IMR-90 (cell line): ENCODE results near the gene PIEZO2. TPM values are rescaled to one million over a fixed set of nuclear protein-coding genes. Genes with fewer than 3 reads are reported as not detected.

Source experiments
- ATAC-seq: fragments of 200-7000 bp; cut with Tn5 transposase; 2 replicates; pipeline ENCODE4 v1.9.1; 2020; ENCODE audit warnings: low read depth, mild to moderate bottlenecking, moderate library complexity
- BruUV-seq: library from RNA; stranded (reverse); fragments of 400-500 nt; replicated peaks from 2 replicates; lab custom pipeline; 2021; lab: Mats Ljungman, UMichigan
- CTCF ChIA-PET: fragments of 300-600 bp; formaldehyde crosslinking; extraction: SDS; loops from one replicate; lab custom pipeline; 2021; ENCODE audit warnings: antibody characterized with exemption; lab: Yijun Ruan, JAX
- POLR2A ChIA-PET: fragments of 300-600 bp; sonication (Branson Sonifier 250); formaldehyde crosslinking; loops from one replicate; lab custom pipeline; 2022; ENCODE audit warnings: antibody characterized with exemption; ENCODE audit not compliant: unreplicated experiment; lab: Charles Lee
- DNase-seq: peaks from one replicate; pipeline ENCODE4 v3.0.0; 2013
- H2AFZ ChIP-seq: replicated peaks from 2 replicates; pipeline ENCODE3; 2013; ENCODE audit warnings: low read length, mild to moderate bottlenecking; ENCODE audit not compliant: poor library complexity
- H2AK5ac ChIP-seq: 2 replicates; pipeline ENCODE4 v1.6.1; 2013; ENCODE audit warnings: low read depth, low read length, inconsistent platforms
- H2AK9ac ChIP-seq: replicated peaks from 2 replicates; pipeline ENCODE3; 2013; ENCODE audit warnings: mild to moderate bottlenecking, low read depth, low read length, moderate library complexity; ENCODE audit not compliant: poor library complexity
- H2BK120ac ChIP-seq: 2 replicates; pipeline ENCODE4 v1.6.1; 2013; ENCODE audit warnings: low read depth, low read length, inconsistent platforms
- H2BK15ac ChIP-seq: 3 replicates; pipeline ENCODE4 v1.6.1; 2013; ENCODE audit warnings: low read depth, low read length, inconsistent platforms
- H2BK20ac ChIP-seq: 2 replicates; pipeline ENCODE4 v1.6.1; 2013; ENCODE audit warnings: low read depth, mild to moderate bottlenecking, inconsistent platforms, low read length, moderate library complexity
- H2BK5ac ChIP-seq: 2 replicates; pipeline ENCODE4 v1.6.1; 2013; ENCODE audit warnings: mild to moderate bottlenecking, low read depth, low read length, inconsistent platforms; ENCODE audit not compliant: poor library complexity, severe bottlenecking
- H3K14ac ChIP-seq: replicated peaks from 2 replicates; pipeline ENCODE4 v1.6.1; 2013; ENCODE audit warnings: low read depth, low read length, inconsistent platforms
- H3K18ac ChIP-seq: 2 replicates; pipeline ENCODE4 v1.6.1; 2013; ENCODE audit warnings: low read depth, low read length, control low read depth
- H3K23ac ChIP-seq: 2 replicates; pipeline ENCODE4 v1.6.1; 2013; ENCODE audit warnings: low read depth, low read length, inconsistent platforms
- H3K27ac ChIP-seq: 2 replicates; pipeline ENCODE4 v1.5.1; 2013; ENCODE audit warnings: mild to moderate bottlenecking, control low read depth, low read length; ENCODE audit not compliant: insufficient read depth
- H3K27me3 ChIP-seq: 2 replicates; pipeline ENCODE4 v1.6.1; 2013; ENCODE audit warnings: low read length; ENCODE audit not compliant: control insufficient read depth, insufficient read depth
- H3K36me3 ChIP-seq: 2 replicates; pipeline ENCODE4 v1.6.1; 2013; ENCODE audit warnings: low read length, mixed read lengths; ENCODE audit not compliant: control insufficient read depth, insufficient read depth
- H3K4ac ChIP-seq: 2 replicates; pipeline ENCODE4 v1.6.1; 2013; ENCODE audit warnings: low read depth, low read length, inconsistent platforms
- H3K4me1 ChIP-seq: 2 replicates; pipeline ENCODE4 v1.6.1; 2013; ENCODE audit warnings: low read length, mixed read lengths; ENCODE audit not compliant: control insufficient read depth, insufficient read depth
- H3K4me2 ChIP-seq: 2 replicates; pipeline ENCODE4 v1.6.1; 2013; ENCODE audit warnings: low read depth, mild to moderate bottlenecking, control low read depth, low read length, moderate library complexity
- H3K4me3 ChIP-seq: 2 replicates; pipeline ENCODE4 v1.5.1; 2013; ENCODE audit warnings: low read depth, mild to moderate bottlenecking, control low read depth, low read length, moderate library complexity; ENCODE audit not compliant: insufficient read depth
- H3K56ac ChIP-seq: 2 replicates; pipeline ENCODE4 v1.6.1; 2013; ENCODE audit warnings: low read length, inconsistent platforms; ENCODE audit not compliant: insufficient read depth; ENCODE audit errors: extremely low read depth
- H3K79me1 ChIP-seq, 2 experiments: 2 replicates each; pipeline ENCODE4 v1.6.1; 2013; ENCODE audit warnings: low read length in 2 of 2, inconsistent platforms in 1 of 2, low read depth in 1 of 2
- H3K9ac ChIP-seq: 2 replicates; pipeline ENCODE4 v1.6.1; 2013; ENCODE audit warnings: low read depth, low read length, control low read depth
- H3K9me1 ChIP-seq: 2 replicates; pipeline ENCODE4 v1.6.1; 2013; ENCODE audit warnings: low read length, inconsistent platforms; ENCODE audit not compliant: insufficient read depth
- H3K9me3 ChIP-seq: 2 replicates; pipeline ENCODE4 v1.6.1; 2013; ENCODE audit warnings: low read length; ENCODE audit not compliant: control insufficient read depth, insufficient read depth
- H4K20me1 ChIP-seq: 2 replicates; pipeline ENCODE4 v1.6.1; 2013; ENCODE audit warnings: low read length, inconsistent platforms; ENCODE audit not compliant: insufficient read depth
- H4K5ac ChIP-seq: 2 replicates; pipeline ENCODE4 v1.6.1; 2013; ENCODE audit warnings: mild to moderate bottlenecking, low read depth, low read length, control low read depth
- H4K8ac ChIP-seq, 2 experiments: 2 replicates each; pipeline ENCODE4 v1.6.1; 2013; ENCODE audit warnings: low read depth in 2 of 2, low read length in 2 of 2, control low read depth in 1 of 2, inconsistent platforms in 1 of 2
- H4K91ac ChIP-seq: 2 replicates; pipeline ENCODE4 v1.6.1; 2013; ENCODE audit warnings: low read depth, low read length, inconsistent platforms; ENCODE audit not compliant: insufficient read depth
- CEBPB ChIP-seq: IDR thresholded peaks from 2 replicates; pipeline ENCODE4 v1.6.1; 2012; ENCODE audit warnings: low read depth, low read length, improper control_type of control experiment
- CHD1 ChIP-seq: IDR thresholded peaks from 2 replicates; pipeline ENCODE4 v1.6.1; 2012; ENCODE audit warnings: low read depth, low read length, improper control_type of control experiment
- FOS ChIP-seq: fragments of 150-350 bp; IDR thresholded peaks from 2 replicates; pipeline ENCODE4 v1.6.1; 2016; ENCODE audit warnings: low read depth, low read length
- MAFK ChIP-seq: IDR thresholded peaks from 2 replicates; pipeline ENCODE4 v1.6.1; 2012; ENCODE audit warnings: low read depth, low read length, improper control_type of control experiment
- MAZ ChIP-seq: IDR thresholded peaks from 2 replicates; pipeline ENCODE4 v1.6.1; 2012; ENCODE audit warnings: low read depth, mild to moderate bottlenecking, low read length, improper control_type of control experiment, moderate library complexity, borderline replicate concordance
- NFE2L2 ChIP-seq: fragments of 150-350 bp; IDR thresholded peaks from 2 replicates; pipeline ENCODE4 v1.6.1; 2016; ENCODE audit warnings: low read depth, mild to moderate bottlenecking, low read length
- POLR2A ChIP-seq: IDR thresholded peaks from 2 replicates; pipeline ENCODE4 v1.6.1; 2012; ENCODE audit warnings: mild to moderate bottlenecking, low read depth, low read length
- RAD21 ChIP-seq: IDR thresholded peaks from 2 replicates; pipeline ENCODE4 v1.6.1; 2012; ENCODE audit warnings: low read length, improper control_type of control experiment
- RCOR1 ChIP-seq: IDR thresholded peaks from 2 replicates; pipeline ENCODE4 v1.6.1; 2012; ENCODE audit warnings: mild to moderate bottlenecking, low read length, improper control_type of control experiment; ENCODE audit not compliant: insufficient replicate concordance
- RFX5 ChIP-seq: IDR thresholded peaks from 2 replicates; pipeline ENCODE4 v1.8.0; 2012; ENCODE audit warnings: low read depth, mild to moderate bottlenecking, low read length, moderate library complexity
- WGBS, 2 experiments: methylation state at CpG; one replicate each; pipeline versions ENCODE4 v1.1.5 to v1.1.7; 2013; ENCODE audit warnings: missing lambda C conversion rate in 2 of 2; ENCODE audit not compliant: insufficient read length in 1 of 2; ENCODE audit errors: extremely low coverage in 2 of 2; 5-methylcytosine and 5-hydroxymethylcytosine counted together
- dilution Hi-C: fragments of 300-500 bp; cut with HindIII; formaldehyde crosslinking; loops from one replicate; pipeline ENCODE4 v1.14.3; 2018; ENCODE audit warnings: low sequenced_read_pairs; ENCODE audit not compliant: unreplicated experiment
- in situ Hi-C: fragments of 300-500 bp; cut with MboI; formaldehyde crosslinking; loops from 3 replicates; pipeline ENCODE4 v1.14.3; 2019; ENCODE audit warnings: low sequenced_read_pairs, inconsistent platforms, mixed read lengths
- intact Hi-C: fragments of 100-400 bp; cut with micrococcal nuclease; formaldehyde crosslinking; loops from 2 replicates; pipeline ENCODE4 v1.10.0; 2022
- polyA plus RNA-seq, 3 experiments: library from polyadenylated mRNA; depleted of rRNA; stranded (reverse); fragments of >200 nt; gene quantifications; 2 replicates each; pipeline ENCODE4 v1.2.3, GENCODE V29; 2012; ENCODE audit warnings: low replicate concordance in 1 of 3
- total RNA-seq: library from RNA; depleted of rRNA; stranded (reverse); fragments of >200 nt; gene quantifications from 2 replicates; pipeline ENCODE4 v1.2.3, GENCODE V29; 2012
- TF ChIP-seq, protein P1 (sequence below): fragments of 150-350 bp; IDR thresholded peaks from 2 replicates; pipeline ENCODE4 v1.6.1; 2017; ENCODE audit warnings: mild to moderate bottlenecking, antibody characterized with exemption, low read length, low read depth
- TF ChIP-seq, protein P2 (sequence below): fragments of 150-350 bp; IDR thresholded peaks from 2 replicates; pipeline ENCODE4 v1.6.1; 2016; ENCODE audit warnings: low read depth, mild to moderate bottlenecking, low read length, moderate library complexity, borderline replicate concordance
- TF ChIP-seq, protein P3 (sequence below): conservative IDR thresholded peaks from 2 replicates; pipeline ENCODE4 v1.5.1; 2012; ENCODE audit warnings: mild to moderate bottlenecking, low read depth, low read length, improper control_type of control experiment

Gene PIEZO2
- total and polyA plus RNA-seq, 2 of the 4 experiments (the other 2 are of a cell fraction): 2.4 to 4.1 TPM

DNA sequence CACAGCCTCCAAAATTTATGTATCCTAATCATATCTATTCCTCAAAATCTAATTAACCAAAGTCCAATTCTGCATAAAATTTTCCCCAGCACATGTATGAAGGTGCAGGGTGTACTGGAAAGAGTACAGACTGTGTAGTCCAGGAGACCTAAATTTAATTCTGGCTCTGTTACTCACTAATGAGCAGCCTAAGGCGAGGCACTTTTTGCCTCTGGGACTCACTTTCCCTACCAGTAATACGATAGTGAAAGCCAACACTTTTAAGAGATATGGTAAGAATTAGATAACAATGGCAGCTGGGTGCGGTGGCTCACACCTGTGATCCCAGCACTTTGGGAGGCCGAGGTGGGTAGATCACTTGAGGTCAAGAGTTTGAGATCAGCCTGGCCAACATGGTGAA, 177.7 kb downstream of the PIEZO2 start:
- Histone ChIP-seq H3K9me1 (peaks cover 1% of the 10 kb centered on the region; the same call in 1 of the 2 replicates), H3K27me3 (no peaks in the 10 kb centered on the region), H2AK5ac (no peak overlapping the region), H3K56ac (no peak overlapping the region), H3K4ac (no peak overlapping the region), H3K27ac (no peak overlapping the region), H3K4me1 (peaks cover 1% of the 10 kb centered on the region; the same call in 1 of the 2 replicates), H3K4me3 (no peak overlapping the region), H2AK9ac (no peak overlapping the region), H3K36me3 (no peaks in the 10 kb centered on the region), H2BK5ac (no peak overlapping the region), H2BK120ac (no peak overlapping the region), H3K9me3 (no peaks in the 10 kb centered on the region), H4K5ac (no peak overlapping the region), H3K23ac (no peak overlapping the region), H3K9ac (no peak overlapping the region), H2BK20ac (no peak overlapping the region), H2AFZ (no peak overlapping the region), H4K20me1 (no peaks in the 10 kb centered on the region), H4K91ac (no peak overlapping the region), H2BK15ac (no peak overlapping the region), H3K4me2 (no peak overlapping the region), H3K18ac (no peak overlapping the region), H4K8ac (no peak overlapping the region), H3K79me1 (no peaks in the 10 kb centered on the region; a peak in 1 of 4 replicates), H3K14ac (no peak overlapping the region)
- CTCF ChIA-PET: no interaction called here
- ATAC-seq (no peak), DNase-seq (no peak)
- BruUV-seq: no TSS peak
- dilution Hi-C loops: no loop called here
- TF ChIP-seq RFX5: no peak
- TF ChIP-seq RCOR1: no peak
- TF ChIP-seq NFE2L2: no peak
- TF ChIP-seq MAFK: no peak
- TF ChIP-seq, protein P1, sequence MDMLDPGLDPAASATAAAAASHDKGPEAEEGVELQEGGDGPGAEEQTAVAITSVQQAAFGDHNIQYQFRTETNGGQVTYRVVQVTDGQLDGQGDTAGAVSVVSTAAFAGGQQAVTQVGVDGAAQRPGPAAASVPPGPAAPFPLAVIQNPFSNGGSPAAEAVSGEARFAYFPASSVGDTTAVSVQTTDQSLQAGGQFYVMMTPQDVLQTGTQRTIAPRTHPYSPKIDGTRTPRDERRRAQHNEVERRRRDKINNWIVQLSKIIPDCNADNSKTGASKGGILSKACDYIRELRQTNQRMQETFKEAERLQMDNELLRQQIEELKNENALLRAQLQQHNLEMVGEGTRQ: no peak
- TF ChIP-seq CHD1: no peak
- TF ChIP-seq RAD21: no peak
- TF ChIP-seq FOS: no peak
- TF ChIP-seq, protein P2, sequence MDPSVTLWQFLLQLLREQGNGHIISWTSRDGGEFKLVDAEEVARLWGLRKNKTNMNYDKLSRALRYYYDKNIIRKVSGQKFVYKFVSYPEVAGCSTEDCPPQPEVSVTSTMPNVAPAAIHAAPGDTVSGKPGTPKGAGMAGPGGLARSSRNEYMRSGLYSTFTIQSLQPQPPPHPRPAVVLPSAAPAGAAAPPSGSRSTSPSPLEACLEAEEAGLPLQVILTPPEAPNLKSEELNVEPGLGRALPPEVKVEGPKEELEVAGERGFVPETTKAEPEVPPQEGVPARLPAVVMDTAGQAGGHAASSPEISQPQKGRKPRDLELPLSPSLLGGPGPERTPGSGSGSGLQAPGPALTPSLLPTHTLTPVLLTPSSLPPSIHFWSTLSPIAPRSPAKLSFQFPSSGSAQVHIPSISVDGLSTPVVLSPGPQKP: no peak
- TF ChIP-seq, protein P3, sequence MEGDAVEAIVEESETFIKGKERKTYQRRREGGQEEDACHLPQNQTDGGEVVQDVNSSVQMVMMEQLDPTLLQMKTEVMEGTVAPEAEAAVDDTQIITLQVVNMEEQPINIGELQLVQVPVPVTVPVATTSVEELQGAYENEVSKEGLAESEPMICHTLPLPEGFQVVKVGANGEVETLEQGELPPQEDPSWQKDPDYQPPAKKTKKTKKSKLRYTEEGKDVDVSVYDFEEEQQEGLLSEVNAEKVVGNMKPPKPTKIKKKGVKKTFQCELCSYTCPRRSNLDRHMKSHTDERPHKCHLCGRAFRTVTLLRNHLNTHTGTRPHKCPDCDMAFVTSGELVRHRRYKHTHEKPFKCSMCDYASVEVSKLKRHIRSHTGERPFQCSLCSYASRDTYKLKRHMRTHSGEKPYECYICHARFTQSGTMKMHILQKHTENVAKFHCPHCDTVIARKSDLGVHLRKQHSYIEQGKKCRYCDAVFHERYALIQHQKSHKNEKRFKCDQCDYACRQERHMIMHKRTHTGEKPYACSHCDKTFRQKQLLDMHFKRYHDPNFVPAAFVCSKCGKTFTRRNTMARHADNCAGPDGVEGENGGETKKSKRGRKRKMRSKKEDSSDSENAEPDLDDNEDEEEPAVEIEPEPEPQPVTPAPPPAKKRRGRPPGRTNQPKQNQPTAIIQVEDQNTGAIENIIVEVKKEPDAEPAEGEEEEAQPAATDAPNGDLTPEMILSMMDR: no peak
- no peak for TF ChIP-seq POLR2A
- TF ChIP-seq MAZ: no peak
- TF ChIP-seq CEBPB: no peak
- intact Hi-C loops: no loop called here
- POLR2A ChIA-PET: no interaction called here
- in situ Hi-C loops: no loop called here
- WGBS, 2 experiments: no CpG with 5 or more reads among the region's 4 CpGs
